Measurements from ENCODE around the gene SLC8A1. TPM values are rescaled to one million over a fixed set of nuclear protein-coding genes. Genes with fewer than 3 reads are reported as not detected.

Gene SLC8A1
- total RNA-seq, 1 experiment from 2014 or later = 0.43 TPM

- H3K4me1 ChIP-seq = no peaks in the 10 kb centered on the region
- no TSS peak for BruUV-seq (replicated peaks)
- no peaks in the 10 kb centered on the region for H3K9me3 ChIP-seq
- no peaks in the 10 kb centered on the region for H3K27me3 ChIP-seq (replicated peaks; ENCODE audit: control insufficient read depth, insufficient read depth, low read length)
- no peaks in the 10 kb centered on the region for H3K4me1 Mint-ChIP-seq (ENCODE audit: low read depth, unreplicated experiment)
- no peak for DNase-seq
- H3K9me3 Mint-ChIP-seq (ENCODE audit: unreplicated experiment) = no peaks in the 10 kb centered on the region
- no peak overlapping the region for H3K4me3 Mint-ChIP-seq (ENCODE audit: unreplicated experiment)
- ChIA-PET CTCF (no interaction called here), POLR2A (no interaction called here)
- no peaks in the 10 kb centered on the region for H3K36me3 ChIP-seq (ENCODE audit: control insufficient read depth, insufficient read depth, low read length)
- H3K27ac Mint-ChIP-seq (ENCODE audit: unreplicated experiment) = no peak overlapping the region
- H3K36me3 Mint-ChIP-seq (ENCODE audit: insufficient read depth, unreplicated experiment) = no peaks in the 10 kb centered on the region
- H3K4me3 ChIP-seq (ENCODE audit: low read depth, low read length) = no peak overlapping the region
- H3K27me3 Mint-ChIP-seq (ENCODE audit: insufficient read depth, unreplicated experiment) = peaks cover 5% of the 10 kb centered on the region
- intact Hi-C loops (cut with micrococcal nuclease; ENCODE audit: unreplicated experiment) = no loop called here
- no peak for TF ChIP-seq CTCF (IDR thresholded peaks at IDR 0.05; ENCODE audit: insufficient read depth in 1 of 2, low read depth in 1 of 2, low read length in 1 of 2, severe bottlenecking in 1 of 2, unreplicated experiment in 1 of 2)
These were observed 6.4 kb downstream of the SLC8A1 start for GRCh38 chr2:40445467-40445866.

- Histone ChIP-seq H3K4me3 (ENCODE audit: low read depth, low read length) (no peak overlapping the region), H3K36me3 (ENCODE audit: control insufficient read depth, insufficient read depth, low read length) (no peaks in the 10 kb centered on the region), H3K9me3 (no peaks in the 10 kb centered on the region), H3K27me3 (replicated peaks; ENCODE audit: control insufficient read depth, insufficient read depth, low read length) (no peaks in the 10 kb centered on the region), H3K4me1 (no peaks in the 10 kb centered on the region)
- peaks cover 8% of the 10 kb centered on the region for H3K27me3 Mint-ChIP-seq (ENCODE audit: insufficient read depth, unreplicated experiment)
- POLR2A ChIA-PET = no interaction called here
- no peaks in the 10 kb centered on the region for H3K36me3 Mint-ChIP-seq (ENCODE audit: insufficient read depth, unreplicated experiment)
- no peak for TF ChIP-seq CTCF (IDR thresholded peaks at IDR 0.05; ENCODE audit: insufficient read depth in 1 of 2, low read depth in 1 of 2, low read length in 1 of 2, severe bottlenecking in 1 of 2, unreplicated experiment in 1 of 2)
- no peak overlapping the region for H3K27ac Mint-ChIP-seq (ENCODE audit: unreplicated experiment)
- intact Hi-C loops (cut with micrococcal nuclease; ENCODE audit: unreplicated experiment) = no loop called here
- CTCF ChIA-PET = no interaction called here
- no peaks in the 10 kb centered on the region for H3K4me1 Mint-ChIP-seq (ENCODE audit: low read depth, unreplicated experiment)
- BruUV-seq (replicated peaks) = no TSS peak
- no peak overlapping the region for H3K4me3 Mint-ChIP-seq (ENCODE audit: unreplicated experiment)
- no peaks in the 10 kb centered on the region for H3K9me3 Mint-ChIP-seq (ENCODE audit: unreplicated experiment)
- no peak for DNase-seq
These were observed 11.1 kb downstream of the SLC8A1 start for GRCh38 chr2:40440835-40441234.

- H3K4me1 ChIP-seq = no peaks in the 10 kb centered on the region
- no TSS peak for BruUV-seq (replicated peaks)
- H3K4me3 ChIP-seq (ENCODE audit: low read depth, low read length) = no peak overlapping the region
- no peaks in the 10 kb centered on the region for H3K9me3 ChIP-seq
- TF ChIP-seq CTCF (IDR thresholded peaks at IDR 0.05; ENCODE audit: insufficient read depth in 1 of 2, low read depth in 1 of 2, low read length in 1 of 2, severe bottlenecking in 1 of 2, unreplicated experiment in 1 of 2) = no peak
- H3K27me3 Mint-ChIP-seq (ENCODE audit: insufficient read depth, unreplicated experiment) = peaks cover 8% of the 10 kb centered on the region
- ChIA-PET CTCF (no interaction called here), POLR2A (no interaction called here)
- no peaks in the 10 kb centered on the region for H3K27me3 ChIP-seq (replicated peaks; ENCODE audit: control insufficient read depth, insufficient read depth, low read length)
- H3K9me3 Mint-ChIP-seq (ENCODE audit: unreplicated experiment) = no peaks in the 10 kb centered on the region
- DNase-seq = no peak
- intact Hi-C loops (cut with micrococcal nuclease; ENCODE audit: unreplicated experiment) = no loop called here
- H3K36me3 ChIP-seq (ENCODE audit: control insufficient read depth, insufficient read depth, low read length) = no peaks in the 10 kb centered on the region
- H3K27ac Mint-ChIP-seq (ENCODE audit: unreplicated experiment) = no peak overlapping the region
- H3K4me1 Mint-ChIP-seq (ENCODE audit: low read depth, unreplicated experiment) = peaks cover 5% of the 10 kb centered on the region
- H3K36me3 Mint-ChIP-seq (ENCODE audit: insufficient read depth, unreplicated experiment) = no peaks in the 10 kb centered on the region
- H3K4me3 Mint-ChIP-seq (ENCODE audit: unreplicated experiment) = no peak overlapping the region
These were observed 12.4 kb downstream of the SLC8A1 start for GRCh38 chr2:40439473-40439872.

All from Caco-2 (cell line).